Stimulated activated CD8-positive, alpha-beta memory T cell treated with anti-CD3 and anti-CD28 coated beads, Interleukin-12 subunit alpha, Interleukin-12 subunit beta, amount 100 ng/mL, for 1 hour (primary cell): ENCODE measurements around the gene MAPRE3.

Experiments used
- DNase-seq: peaks from one replicate; pipeline ENCODE4 v3.0.0-alpha.2; 2020; ENCODE audit warnings: low read depth

Gene MAPRE3

GRCh38 chr2:26950246-26950645 lies 20.2 kb upstream of the MAPRE3 start:
- no peak for DNase-seq

- no peak for DNase-seq
Observed at GRCh38 chr2:26951236-26951635, 19.2 kb upstream of the MAPRE3 start.

GRCh38 chr2:26952374-26952773 lies 18.1 kb upstream of the MAPRE3 start:
- DNase-seq, result no peak

- DNase-seq, result no peak
Observed at GRCh38 chr2:26954135-26954534, 16.3 kb upstream of the MAPRE3 start.

GRCh38 chr2:26957041-26957440 lies 13.4 kb upstream of the MAPRE3 start:
- DNase-seq, result no peak

- no peak for DNase-seq
Observed at GRCh38 chr2:26957534-26957933, 12.9 kb upstream of the MAPRE3 start.

- no peak for DNase-seq
Observed at GRCh38 chr2:26959331-26959730, 11.1 kb upstream of the MAPRE3 start.

- DNase-seq, result no peak
Observed at GRCh38 chr2:26964446-26965130, 5.8 kb upstream of the MAPRE3 start.

GRCh38 chr2:26968001-26968400 lies 2.4 kb upstream of the MAPRE3 start:
- no peak for DNase-seq

GRCh38 chr2:26969077-26969844 lies 1.2 kb upstream of the MAPRE3 start:
- no peak for DNase-seq

GRCh38 chr2:26970928-26971627 lies 641 bp downstream of the MAPRE3 start:
- DNase-seq, result no peak

- DNase-seq, result no peak
Observed at GRCh38 chr2:26971911-26972786, 1.7 kb downstream of the MAPRE3 start.

GRCh38 chr2:26974352-26974751 lies 3.9 kb downstream of the MAPRE3 start:
- no peak for DNase-seq

GRCh38 chr2:26975102-26975501 lies 4.7 kb downstream of the MAPRE3 start:
- no peak for DNase-seq

GRCh38 chr2:26975656-26976055 lies 5.2 kb downstream of the MAPRE3 start:
- DNase-seq, result no peak

- DNase-seq, result no peak
Observed at GRCh38 chr2:26976237-26976636, 5.8 kb downstream of the MAPRE3 start.

- DNase-seq, result no peak
Observed at GRCh38 chr2:26977012-26977411, 6.6 kb downstream of the MAPRE3 start.

- no peak for DNase-seq
Observed at GRCh38 chr2:26978061-26978596, 7.7 kb downstream of the MAPRE3 start.

- no peak for DNase-seq
Observed at GRCh38 chr2:26979741-26980140, 9.3 kb downstream of the MAPRE3 start.

GRCh38 chr2:26980971-26981370 lies 10.5 kb downstream of the MAPRE3 start:
- DNase-seq, result no peak

- no peak for DNase-seq
Observed at GRCh38 chr2:26982102-26982742, 11.8 kb downstream of the MAPRE3 start.
